ENCODE results near the gene M1AP.
A peak's percentile ranks its signal among the peaks of the same experiment; 100 is the strongest.

Gene M1AP, protein sequence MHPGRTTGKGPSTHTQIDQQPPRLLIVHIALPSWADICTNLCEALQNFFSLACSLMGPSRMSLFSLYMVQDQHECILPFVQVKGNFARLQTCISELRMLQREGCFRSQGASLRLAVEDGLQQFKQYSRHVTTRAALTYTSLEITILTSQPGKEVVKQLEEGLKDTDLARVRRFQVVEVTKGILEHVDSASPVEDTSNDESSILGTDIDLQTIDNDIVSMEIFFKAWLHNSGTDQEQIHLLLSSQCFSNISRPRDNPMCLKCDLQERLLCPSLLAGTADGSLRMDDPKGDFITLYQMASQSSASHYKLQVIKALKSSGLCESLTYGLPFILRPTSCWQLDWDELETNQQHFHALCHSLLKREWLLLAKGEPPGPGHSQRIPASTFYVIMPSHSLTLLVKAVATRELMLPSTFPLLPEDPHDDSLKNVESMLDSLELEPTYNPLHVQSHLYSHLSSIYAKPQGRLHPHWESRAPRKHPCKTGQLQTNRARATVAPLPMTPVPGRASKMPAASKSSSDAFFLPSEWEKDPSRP

DNA sequence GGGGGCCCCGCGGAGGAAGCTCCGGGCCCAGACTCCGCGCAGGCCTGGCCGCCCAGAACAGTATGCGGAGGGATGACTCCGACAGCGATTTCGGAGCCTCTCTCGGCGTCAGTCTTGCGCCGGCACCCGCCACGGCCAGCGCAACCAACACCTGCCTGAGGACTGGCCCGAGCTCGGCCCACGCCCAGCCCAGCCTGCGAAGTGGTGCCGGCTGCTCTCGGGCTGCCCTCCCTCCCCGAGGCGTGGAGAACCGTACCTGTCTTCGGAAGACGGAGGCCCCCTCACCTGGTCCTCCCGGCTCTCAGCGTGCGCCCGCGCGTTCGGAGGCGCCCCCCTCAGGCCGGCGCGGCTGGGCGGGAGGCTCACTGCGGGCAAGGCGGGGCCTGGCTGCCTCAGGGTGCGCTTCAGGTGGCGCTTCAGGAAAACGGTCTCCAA, at the start of gene M1AP:
M1AP (minus strand) TSS at position 322 of the 435 bp plus-strand sequence. CDS start 8,055 bp downstream, outside the sequence.
- no peak for DNase-seq

DNA sequence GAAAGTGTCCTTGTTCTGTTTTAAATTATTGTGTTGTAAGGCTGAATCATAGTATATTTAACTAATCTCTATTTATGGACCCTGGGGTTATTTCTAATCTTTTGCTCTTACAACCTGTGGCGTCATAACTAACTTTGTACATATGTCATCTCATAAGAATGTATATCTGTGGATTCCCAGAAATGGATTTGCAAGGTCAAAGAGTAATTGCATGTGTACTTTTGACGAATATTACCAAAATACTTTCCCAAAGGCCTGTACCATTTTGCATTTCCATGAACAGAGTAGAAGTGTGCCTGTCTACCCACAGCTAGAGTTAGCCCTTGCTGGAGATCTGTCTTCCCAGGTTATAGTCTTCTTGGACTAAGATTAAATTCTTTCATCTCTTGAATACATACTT, 48.7 kb upstream of the M1AP start:
- DNase-seq, result no peak

DNA sequence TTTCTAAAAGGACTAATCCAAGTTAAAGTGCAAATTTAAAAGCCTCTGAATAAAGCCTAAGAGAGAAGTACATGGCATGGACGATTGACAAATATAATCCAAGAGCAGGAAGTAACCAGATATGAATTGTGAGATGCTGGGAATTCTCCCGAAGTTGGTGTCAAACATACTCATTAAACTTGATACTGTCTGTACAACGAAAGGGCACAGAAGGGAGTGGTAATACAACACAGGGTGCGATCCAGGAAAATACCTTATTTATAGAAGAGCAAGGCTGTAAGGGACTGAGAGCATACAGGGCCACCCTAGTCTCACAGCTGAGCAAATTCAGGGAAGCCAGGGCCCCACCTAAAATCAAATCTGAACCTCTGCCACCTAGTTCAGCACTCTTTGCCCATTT, 47.5 kb upstream of the M1AP start:
- no peak for DNase-seq

GRCh38 chr2:74694281-74694680, 46.2 kb upstream of the M1AP start:
- no peak for DNase-seq

DNA sequence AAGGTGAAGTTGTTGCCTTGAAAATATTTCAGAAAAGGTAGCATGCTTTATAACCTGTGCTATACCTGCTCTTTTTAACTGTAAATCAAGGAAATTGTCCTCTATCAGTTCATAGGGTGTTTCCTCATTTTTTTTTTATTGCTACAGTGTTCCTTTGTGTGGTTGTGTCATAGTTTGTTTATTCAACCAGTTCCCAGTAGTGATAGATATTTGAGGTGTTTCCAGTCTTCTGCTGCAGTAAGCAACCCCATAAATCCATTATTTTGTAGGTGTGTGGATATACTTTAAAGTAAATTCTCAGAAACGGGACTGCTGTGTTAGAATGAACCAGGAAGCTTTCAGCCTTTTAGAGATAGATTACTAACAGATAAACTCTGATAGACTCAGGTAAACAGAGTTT, 45.5 kb upstream of the M1AP start:
- DNase-seq, result no peak

GRCh38 chr2:74693213-74693612, 45.1 kb upstream of the M1AP start:
- DNase-seq, result no peak

DNA sequence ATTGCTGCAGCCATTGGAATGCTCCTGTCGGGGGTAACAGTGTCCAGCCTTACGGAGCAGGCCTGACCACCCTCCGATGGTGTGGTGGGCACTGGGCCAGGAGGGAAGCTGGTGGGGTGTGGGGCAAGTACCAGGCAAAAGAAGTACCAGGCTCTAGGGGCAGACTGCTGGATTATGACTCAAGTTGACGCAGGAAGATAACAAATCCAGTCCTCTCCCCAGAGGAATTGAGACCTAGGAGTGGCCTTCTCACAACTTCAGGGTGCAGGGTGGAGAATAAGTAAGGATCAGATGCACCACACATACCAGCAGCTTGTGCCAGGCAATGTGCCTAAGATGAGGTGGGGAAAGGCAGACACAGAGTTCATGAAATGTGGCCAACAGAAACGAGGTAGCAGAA, 43.8 kb upstream of the M1AP start:
- DNase-seq, result no peak

DNA sequence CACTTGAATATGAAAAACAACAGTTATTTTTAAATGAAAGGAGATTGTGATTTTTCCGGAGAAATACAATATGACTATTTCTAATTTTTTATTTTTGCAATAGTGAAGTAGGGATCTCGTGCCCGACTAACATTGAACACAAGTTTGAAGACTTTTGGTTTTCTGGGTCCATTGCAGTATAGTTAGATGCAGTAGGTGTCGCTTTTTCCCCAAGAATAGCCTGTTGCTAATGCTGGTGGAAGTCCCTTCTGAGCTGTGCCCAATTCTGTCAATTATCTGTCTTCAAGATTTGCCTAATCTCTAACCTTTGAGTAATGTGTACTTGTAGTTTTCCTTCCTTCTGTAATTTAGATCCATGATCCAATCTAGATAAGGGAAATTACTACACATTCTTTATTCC, 42.4 kb upstream of the M1AP start:
- peak; percentile 45 for DNase-seq

- no peak for DNase-seq
Observed at GRCh38 chr2:74689671-74690070, 41.5 kb upstream of the M1AP start.

DNA sequence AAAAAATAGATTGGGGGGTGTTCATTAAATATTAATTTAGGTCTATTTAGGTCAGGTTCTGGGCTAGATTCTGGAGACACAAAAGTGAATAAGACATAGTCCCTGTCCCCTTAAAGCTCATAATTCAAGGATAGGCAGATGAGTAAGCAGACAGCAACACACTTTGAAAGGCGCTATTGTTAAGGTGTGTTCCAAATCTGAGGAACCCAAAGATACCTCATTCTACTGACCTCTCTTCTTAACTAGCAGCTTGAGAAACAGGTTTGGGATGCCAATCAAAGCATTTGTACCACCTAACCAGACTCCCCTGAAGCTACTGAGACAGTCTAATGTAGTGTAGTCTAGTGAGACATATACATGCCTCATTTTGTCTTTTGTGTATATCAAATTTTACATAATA, 40.8 kb upstream of the M1AP start:
- DNase-seq, result no peak

- no peak for DNase-seq
Observed at GRCh38 chr2:74685408-74685807, 37.3 kb upstream of the M1AP start.

DNA sequence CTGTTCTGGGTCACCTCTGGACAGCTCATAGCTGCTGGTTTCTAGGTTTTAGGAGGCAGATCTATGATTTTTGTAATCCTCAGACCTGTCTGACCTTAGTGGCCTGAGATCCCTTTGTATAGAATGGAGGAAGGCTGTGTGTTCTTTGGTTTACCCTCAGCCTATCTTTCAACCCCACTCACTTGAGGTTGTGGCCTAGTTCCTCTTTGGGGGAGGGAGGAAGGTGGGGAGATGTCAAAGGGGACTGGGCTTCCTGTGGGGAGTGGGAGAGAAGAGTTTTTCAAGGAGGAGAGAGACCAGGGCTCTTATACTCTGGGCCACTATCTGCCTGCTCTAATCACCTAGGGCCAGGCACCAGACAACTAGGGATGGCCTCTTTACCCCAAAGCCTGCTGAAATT, 34.4 kb upstream of the M1AP start:
- DNase-seq, result no peak

- no peak for DNase-seq
Observed at GRCh38 chr2:74679615-74680014, 31.5 kb upstream of the M1AP start.

GRCh38 chr2:74676331-74676730, 28.2 kb upstream of the M1AP start:
- no peak for DNase-seq

GRCh38 chr2:74675090-74675489, 27.0 kb upstream of the M1AP start:
- no peak for DNase-seq

GRCh38 chr2:74673826-74674528, 25.8 kb upstream of the M1AP start:
- no peak for DNase-seq

DNA sequence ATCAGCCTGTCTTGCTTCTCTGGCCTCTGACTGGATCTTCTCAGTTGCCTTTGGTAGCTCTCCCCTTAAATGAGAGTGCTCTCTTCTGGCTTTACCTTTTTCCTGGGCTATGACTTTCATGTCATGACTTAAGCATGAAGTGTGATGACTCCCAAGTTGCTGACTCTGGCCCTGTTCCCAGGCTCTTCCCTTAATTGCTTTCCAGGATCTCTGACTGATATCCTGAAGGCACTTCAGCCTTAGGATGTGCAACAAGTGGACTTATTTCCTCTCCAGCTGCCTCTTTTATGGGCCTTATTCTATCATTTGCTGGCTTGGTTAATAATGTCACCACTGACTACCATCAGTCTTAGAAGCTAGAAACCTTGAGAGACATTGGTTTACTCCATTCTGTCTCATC, 23.3 kb upstream of the M1AP start:
- DNase-seq, result no peak

DNA sequence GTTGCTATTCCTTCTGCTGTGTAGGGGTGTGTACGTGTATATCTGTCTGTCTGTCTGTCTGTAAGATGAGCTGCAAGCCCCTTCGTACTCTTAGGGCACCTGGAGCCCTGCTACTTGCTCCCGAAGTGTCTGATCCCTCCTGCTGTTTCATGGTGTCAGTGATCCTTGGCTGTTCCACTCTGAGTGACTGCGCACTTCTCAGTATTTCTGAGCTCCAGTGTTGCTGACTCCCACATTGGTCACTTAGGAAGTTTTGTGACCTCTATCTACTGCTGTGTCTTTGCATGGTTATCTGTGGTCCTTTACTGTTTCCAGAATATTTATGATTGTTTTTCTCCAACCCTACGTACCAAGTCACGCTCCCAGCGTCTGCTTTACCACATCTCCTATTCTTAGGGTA, 22.1 kb upstream of the M1AP start:
- DNase-seq, result no peak

- no peak for DNase-seq
Observed at GRCh38 chr2:74668087-74668486, 20.0 kb upstream of the M1AP start.

GRCh38 chr2:74659462-74659861, 11.3 kb upstream of the M1AP start:
- no peak for DNase-seq

GRCh38 chr2:74658516-74658915, 10.4 kb upstream of the M1AP start:
- no peak for DNase-seq

GRCh38 chr2:74655579-74655978, 7.4 kb upstream of the M1AP start:
- DNase-seq, result no peak

DNA sequence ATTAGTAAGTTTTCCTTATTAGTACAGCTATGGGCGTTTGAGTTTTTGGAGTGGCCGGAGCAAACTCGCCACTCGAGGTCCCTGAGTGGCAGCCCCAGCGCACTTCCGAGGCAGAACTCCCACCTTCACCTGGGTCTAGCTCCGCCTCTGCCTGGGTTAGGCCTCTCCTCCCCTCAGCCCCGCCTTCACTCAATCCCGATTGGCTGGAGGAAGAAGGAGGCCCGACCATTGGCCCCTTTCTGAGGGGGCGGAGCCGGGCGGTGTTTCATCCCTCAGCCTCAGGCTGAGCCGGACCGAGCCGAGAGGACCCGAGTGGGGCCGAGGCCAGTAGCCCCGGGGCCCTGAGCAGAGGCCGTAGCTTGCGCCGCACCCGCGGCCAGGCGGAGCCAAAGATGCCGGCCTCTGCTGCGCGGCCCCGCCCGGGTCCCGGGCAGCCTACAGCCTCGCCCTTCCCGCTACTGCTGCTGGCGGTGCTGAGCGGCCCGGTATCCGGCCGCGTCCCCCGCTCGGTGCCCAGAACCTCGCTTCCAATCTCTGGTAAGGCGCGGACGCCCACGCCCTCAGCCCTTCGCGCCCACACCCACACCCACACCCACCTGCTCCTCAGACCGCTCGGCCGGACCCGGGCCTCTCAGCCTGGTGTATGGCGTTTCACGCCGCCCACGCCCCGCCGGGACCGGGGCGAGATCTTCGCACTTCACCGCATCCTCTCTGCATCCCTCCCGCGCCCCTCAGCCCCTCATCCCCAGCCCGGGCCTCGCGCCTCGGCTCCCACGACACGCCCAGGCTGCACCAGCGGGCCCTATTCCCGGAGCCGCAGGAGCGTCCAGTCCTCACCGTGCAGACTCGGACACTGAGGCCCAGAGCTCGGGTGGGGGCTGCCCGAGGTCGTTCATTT, 6.1 kb upstream of the M1AP start, which contains the start of gene SEMA4F:
SEMA4F (plus strand) TSS at position 263 of the 898 bp plus-strand sequence; CDS start at position 393, 130 bp downstream.
- peak; percentile 95 for DNase-seq

Data from CD4-positive, alpha-beta T cell treated with Interleukin-4 for 4 hours (primary cell).